K562 (cell line): ENCODE results near the gene ADPRM. TPM values are rescaled to one million over a fixed set of nuclear protein-coding genes. Genes with fewer than 3 reads are reported as not detected.

ENCODE experiments used
- ATAC-seq: fragments of 200-7000 bp; cut with Tn5 transposase; 3 replicates; pipeline ENCODE4 v1.9.1; 2020; ENCODE audit warnings: moderate library complexity
- BruUV-seq: library from RNA; stranded (reverse); fragments of 400-500 nt; replicated peaks from 2 replicates; lab custom pipeline; 2021; lab: Mats Ljungman, UMichigan
- CTCF ChIA-PET: fragments of 300-600 bp; formaldehyde crosslinking; extraction: SDS; loops from one replicate; lab custom pipeline; 2021; ENCODE audit warnings: low intra/inter-chr PET ratio; lab: Yijun Ruan, JAX
- POLR2A ChIA-PET: fragments of 300-600, 350-650 bp; sonication (Branson Sonifier 250); formaldehyde crosslinking; extraction: SDS; loops from one replicate; lab custom pipeline; 2021; ENCODE audit warnings: antibody characterized with exemption, inconsistent platforms; lab: Yijun Ruan, JAX
- DNase-seq, 4 experiments: peaks; one replicate each; pipeline versions ENCODE4 v3.0.0 to v3.0.0-alpha.2; 2011 to 2018; ENCODE audit warnings: low spot score in 3 of 4, mixed read lengths in 3 of 4; ENCODE audit errors: extremely low read depth in 1 of 4
- FAIRE-seq: peaks from 2 replicates; lab custom pipeline; 2011; peaks lifted over from hg19 to GRCh38; lab: Jason Lieb, UNC
- H2AFZ ChIP-seq: 2 replicates; pipeline ENCODE4 v1.6.0; 2011; ENCODE audit warnings: low read depth, low read length, control low read depth, inconsistent platforms
- H3K27ac ChIP-seq: fragments of 200-600 bp; 3 replicates; pipeline ENCODE4 v1.8.0; 2011; ENCODE audit warnings: low read depth, mild to moderate bottlenecking, control low read depth, inconsistent platforms, low read length, moderate library complexity, mixed read lengths; ENCODE audit errors: extremely low read depth
- H3K27me3 ChIP-seq, 2 experiments: fragments of 300-600 bp in 1 of 2; 2 replicates in 1 of 2; 3 replicates in 1 of 2; pipeline versions ENCODE4 v1.6.0 to v1.8.0; 2011; ENCODE audit warnings: inconsistent platforms in 2 of 2, low read length in 2 of 2, mild to moderate bottlenecking in 1 of 2, mixed read lengths in 1 of 2, moderate library complexity in 1 of 2; ENCODE audit not compliant: control insufficient read depth in 2 of 2, insufficient read depth in 2 of 2
- H3K36me3 ChIP-seq: fragments of 300-600 bp; 3 replicates; pipeline ENCODE4 v1.8.0; 2011; ENCODE audit warnings: mild to moderate bottlenecking, low read length, inconsistent platforms; ENCODE audit not compliant: control insufficient read depth, insufficient read depth
- H3K4me1 ChIP-seq, 2 experiments: fragments of 200-600 bp in 1 of 2; replicated peaks in 1 of 2; 2 replicates in 1 of 2; 3 replicates in 1 of 2; pipeline versions ENCODE4 v1.5.1 to v1.8.0; 2011; ENCODE audit warnings: inconsistent platforms in 2 of 2, low read length in 2 of 2, mild to moderate bottlenecking in 1 of 2, mixed read lengths in 1 of 2, moderate library complexity in 1 of 2; ENCODE audit not compliant: control insufficient read depth in 2 of 2, insufficient read depth in 2 of 2
- H3K4me2 ChIP-seq: 2 replicates; pipeline ENCODE4 v1.6.1; 2011; ENCODE audit warnings: low read length, control low read depth, inconsistent platforms, mixed read lengths; ENCODE audit not compliant: insufficient read depth
- H3K4me3 ChIP-seq: fragments of 200-600 bp; sonication (generic), shearing (Covaris generic); 2 replicates; pipeline ENCODE4 v1.5.1; 2016; ENCODE audit warnings: control low read depth, inconsistent platforms
- H3K79me2 ChIP-seq: fragments of 200-600 bp; 3 replicates; pipeline ENCODE4 v1.8.0; 2011; ENCODE audit warnings: low read length, inconsistent platforms; ENCODE audit not compliant: control insufficient read depth, insufficient read depth
- H3K9ac ChIP-seq, 2 experiments: 2 replicates each; pipeline versions ENCODE4 v1.6.0 to v1.6.1; 2011; ENCODE audit warnings: low read depth in 2 of 2, low read length in 2 of 2, control low read depth in 1 of 2, inconsistent platforms in 1 of 2, mild to moderate bottlenecking in 1 of 2, mixed read lengths in 1 of 2; ENCODE audit not compliant: insufficient read depth in 1 of 2
- H3K9me1 ChIP-seq: one replicate; pipeline ENCODE4 v1.6.0; 2011; ENCODE audit warnings: inconsistent platforms, mild to moderate bottlenecking, low read length, moderate library complexity; ENCODE audit not compliant: control insufficient read depth, insufficient read depth
- H3K9me3 ChIP-seq: replicated peaks from 2 replicates; pipeline ENCODE4 v1.5.1; 2011; ENCODE audit warnings: low read depth, low read length, inconsistent platforms; ENCODE audit not compliant: control insufficient read depth, insufficient read depth
- H4K20me1 ChIP-seq: replicated peaks from 2 replicates; pipeline ENCODE4 v1.6.1; 2011; ENCODE audit warnings: low read length, inconsistent platforms, mixed read lengths; ENCODE audit not compliant: control insufficient read depth, insufficient read depth
- CBFB ChIP-seq: sonication (generic); formaldehyde crosslinking; IDR thresholded peaks from 2 replicates; pipeline ENCODE4 v1.4.0; 2020; ENCODE audit warnings: mild to moderate bottlenecking, missing genetic modification reagents
- CREM ChIP-seq: IDR thresholded peaks from 2 replicates; pipeline ENCODE4 v1.6.1; 2014; ENCODE audit warnings: antibody characterized with exemption, low read depth
- ILK ChIP-seq: fragments of 450-650 bp; IDR thresholded peaks from 2 replicates; pipeline ENCODE4 v1.6.1; 2016; ENCODE audit warnings: missing genetic modification characterization, low read depth, mild to moderate bottlenecking, missing compliant biosample characterization, moderate library complexity, borderline replicate concordance
- KDM2B ChIP-seq: fragments of 250-450 bp; sonication (Bioruptor Pico); IDR thresholded peaks from 2 replicates; pipeline ENCODE4 v1.8.0; 2021; ENCODE audit warnings: mild to moderate bottlenecking, moderate library complexity
- KLF13 ChIP-seq: fragments of 450-650 bp; IDR thresholded peaks from 2 replicates; pipeline ENCODE4 v1.6.1; 2016; ENCODE audit warnings: missing genetic modification characterization, low read depth, mild to moderate bottlenecking, missing compliant biosample characterization, moderate library complexity, borderline replicate concordance
- LCOR ChIP-seq: sonication (generic); formaldehyde crosslinking; IDR thresholded peaks from 2 replicates; pipeline ENCODE4 v1.8.0; 2022; ENCODE audit warnings: mild to moderate bottlenecking, missing genetic modification reagents
- MBD2 ChIP-seq: sonication (generic); IDR thresholded peaks from 2 replicates; pipeline ENCODE4 v1.6.1; 2016; ENCODE audit warnings: low read depth, borderline replicate concordance
- MYC ChIP-seq, 2 experiments: fragments of 250-450 bp in 1 of 2; sonication (Bioruptor Pico) in 1 of 2; IDR thresholded peaks; 2 replicates each; pipeline versions ENCODE4 v1.5.1 to v1.6.1; 2012 to 2021; ENCODE audit warnings: low read depth in 2 of 2, borderline replicate concordance in 1 of 2, improper control_type of control experiment in 1 of 2, low read length in 1 of 2, mild to moderate bottlenecking in 1 of 2, moderate library complexity in 1 of 2
- ZC3H4 ChIP-seq: sonication (generic); formaldehyde crosslinking; IDR thresholded peaks from 2 replicates; pipeline ENCODE4 v1.9.0; 2021; ENCODE audit warnings: missing genetic modification reagents, borderline replicate concordance
- ZNF3 ChIP-seq: fragments of 250-450 bp; sonication (Bioruptor Pico); IDR thresholded peaks from 2 replicates; pipeline ENCODE4 v1.5.0; 2021; ENCODE audit warnings: mild to moderate bottlenecking, moderate library complexity
- ZNF75A ChIP-seq: fragments of 450-650 bp; formaldehyde crosslinking; IDR thresholded peaks from 2 replicates; pipeline ENCODE4 v1.4.0; 2020; ENCODE audit warnings: mild to moderate bottlenecking
- WGBS: fragments of 100-300 bp; shearing (Covaris generic); methylation state at CpG from one replicate; pipeline ENCODE4 v1.1.6; 2016; ENCODE audit warnings: low coverage, mixed read lengths; ENCODE audit not compliant: insufficient coverage; ENCODE audit errors: missing lambda C conversion rate; 5-methylcytosine and 5-hydroxymethylcytosine counted together
- in situ Hi-C: fragments of 300-500 bp; cut with MboI; formaldehyde crosslinking; loops from 4 replicates; pipeline ENCODE4 v1.15.0; 2018; ENCODE audit warnings: inconsistent platforms, mixed read lengths
- intact Hi-C: fragments of 100-400 bp; cut with micrococcal nuclease; formaldehyde crosslinking; loops from 2 replicates; pipeline ENCODE4 v1.14.2; 2022
- polyA plus RNA-seq, 8 experiments: library from polyadenylated mRNA; depleted of rRNA in 4 of 8; stranded (reverse) in 5 of 8; unstranded in 3 of 8; fragments of >200 nt; fragmentation: Nextera tagmentation in 2 of 8; fragmentation: Illumina TruSeq in 1 of 8; extraction: Ambion mirVana in 2 of 8; extraction: Trizol in 1 of 8; gene quantifications; 2 replicates each; pipeline versions ENCODE4 v1.2.1 to v1.2.3, GENCODE V29; 2011 to 2014; ENCODE audit warnings: inconsistent platforms in 1 of 8, missing spikeins in 1 of 8
- total RNA-seq, 7 experiments: library from RNA; depleted of rRNA in 6 of 7; stranded (reverse); fragments of >200 nt in 6 of 7; fragmentation: Illumina TruSeq in 2 of 7; extraction: Trizol in 2 of 7; gene quantifications; 2 replicates each; pipeline versions ENCODE4 v1.2.1 to v1.2.3, GENCODE V29; 2011 to 2021; ENCODE audit warnings: low replicate concordance in 1 of 7
- TF ChIP-seq, protein P1 (sequence below): fragments of 250-450 bp; sonication (Bioruptor Pico); IDR thresholded peaks from 2 replicates; pipeline ENCODE4 v1.8.0; 2021; ENCODE audit warnings: moderate library complexity, mild to moderate bottlenecking, inconsistent platforms
- TF ChIP-seq, protein P2 (sequence below): fragments of 450-650 bp; conservative IDR thresholded peaks from 2 replicates; pipeline ENCODE4 v1.6.1; 2016; ENCODE audit warnings: missing genetic modification characterization, low read depth, mild to moderate bottlenecking, control low read depth, missing compliant biosample characterization
- TF ChIP-seq, protein P3 (sequence below): fragments of 450-650 bp; formaldehyde crosslinking; IDR thresholded peaks from 2 replicates; pipeline ENCODE4 v1.4.0; 2020; ENCODE audit warnings: mild to moderate bottlenecking, moderate library complexity
- TF ChIP-seq, protein P4 (sequence below): fragments of 250-450 bp; sonication (Bioruptor Pico); IDR thresholded peaks from 2 replicates; pipeline ENCODE4 v1.8.0; 2021; ENCODE audit warnings: mild to moderate bottlenecking, moderate library complexity
- TF ChIP-seq, protein P5 (sequence below): sonication (generic); formaldehyde crosslinking; IDR thresholded peaks from 2 replicates; pipeline ENCODE4 v1.8.0; 2022; ENCODE audit warnings: missing genetic modification reagents, mild to moderate bottlenecking, borderline replicate concordance

Gene ADPRM
- total and polyA plus RNA-seq, 9 of the 15 experiments (the other 6 are each of a cell fraction or from before 2014, with no cell fraction given) = 4.7 to 17.6 (median 6.2) TPM

- CTCF ChIA-PET = no interaction called here
- intact Hi-C loops = no loop called here
- Histone ChIP-seq H3K27ac (no peak overlapping the region), H3K36me3 (no peaks in the 10 kb centered on the region), H3K9ac (no peak overlapping the region), H3K4me1 (no peaks in the 10 kb centered on the region), H4K20me1 (no peaks in the 10 kb centered on the region), H3K9me3 (no peaks in the 10 kb centered on the region), H3K27me3 (no peaks in the 10 kb centered on the region), H3K4me2 (no peak overlapping the region), H3K9me1 (no peaks in the 10 kb centered on the region), H3K4me3 (no peak overlapping the region), H2AFZ (no peak overlapping the region), H3K79me2 (no peaks in the 10 kb centered on the region)
- POLR2A ChIA-PET = no interaction called here
- in situ Hi-C loops = no loop called here
- no peak for ATAC-seq
- DNase-seq = no peak
- WGBS = 32% methylated on average over 3 of the region's 6 CpGs
- no TSS peak for BruUV-seq
- no peak for FAIRE-seq
- TF ChIP-seq ILK (tag) (no peak), CREM (no peak), ZNF3 (CRISPR knock-in tag) (no peak), LCOR (no peak), ZC3H4 (CRISPR knock-in tag) (no peak), KLF13 (tag) (no peak), KDM2B (no peak), MBD2 (no peak), CBFB (CRISPR knock-in tag) (no peak), ZNF75A (no peak), MYC (IDR thresholded peaks at IDR 0.05; ENCODE audit: low read depth, low read length) (no peak), MYC (CRISPR knock-in tag; IDR thresholded peaks at IDR 0.05; ENCODE audit: borderline replicate concordance, low read depth) (no peak)
- TF ChIP-seq, protein P1, sequence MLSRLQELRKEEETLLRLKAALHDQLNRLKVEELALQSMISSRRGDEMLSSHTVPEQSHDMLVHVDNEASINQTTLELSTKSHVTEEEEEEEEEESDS (CRISPR knock-in tag) = no peak
- TF ChIP-seq, protein P2, sequence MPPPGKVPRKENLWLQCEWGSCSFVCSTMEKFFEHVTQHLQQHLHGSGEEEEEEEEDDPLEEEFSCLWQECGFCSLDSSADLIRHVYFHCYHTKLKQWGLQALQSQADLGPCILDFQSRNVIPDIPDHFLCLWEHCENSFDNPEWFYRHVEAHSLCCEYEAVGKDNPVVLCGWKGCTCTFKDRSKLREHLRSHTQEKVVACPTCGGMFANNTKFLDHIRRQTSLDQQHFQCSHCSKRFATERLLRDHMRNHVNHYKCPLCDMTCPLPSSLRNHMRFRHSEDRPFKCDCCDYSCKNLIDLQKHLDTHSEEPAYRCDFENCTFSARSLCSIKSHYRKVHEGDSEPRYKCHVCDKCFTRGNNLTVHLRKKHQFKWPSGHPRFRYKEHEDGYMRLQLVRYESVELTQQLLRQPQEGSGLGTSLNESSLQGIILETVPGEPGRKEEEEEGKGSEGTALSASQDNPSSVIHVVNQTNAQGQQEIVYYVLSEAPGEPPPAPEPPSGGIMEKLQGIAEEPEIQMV (tag) = no peak
- TF ChIP-seq, protein P3, sequence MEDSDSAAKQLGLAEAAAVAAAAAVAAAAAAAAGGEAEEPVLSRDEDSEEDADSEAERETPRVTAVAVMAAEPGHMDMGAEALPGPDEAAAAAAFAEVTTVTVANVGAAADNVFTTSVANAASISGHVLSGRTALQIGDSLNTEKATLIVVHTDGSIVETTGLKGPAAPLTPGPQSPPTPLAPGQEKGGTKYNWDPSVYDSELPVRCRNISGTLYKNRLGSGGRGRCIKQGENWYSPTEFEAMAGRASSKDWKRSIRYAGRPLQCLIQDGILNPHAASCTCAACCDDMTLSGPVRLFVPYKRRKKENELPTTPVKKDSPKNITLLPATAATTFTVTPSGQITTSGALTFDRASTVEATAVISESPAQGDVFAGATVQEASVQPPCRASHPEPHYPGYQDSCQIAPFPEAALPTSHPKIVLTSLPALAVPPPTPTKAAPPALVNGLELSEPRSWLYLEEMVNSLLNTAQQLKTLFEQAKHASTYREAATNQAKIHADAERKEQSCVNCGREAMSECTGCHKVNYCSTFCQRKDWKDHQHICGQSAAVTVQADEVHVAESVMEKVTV (CRISPR knock-in tag) = no peak
- TF ChIP-seq, protein P4, sequence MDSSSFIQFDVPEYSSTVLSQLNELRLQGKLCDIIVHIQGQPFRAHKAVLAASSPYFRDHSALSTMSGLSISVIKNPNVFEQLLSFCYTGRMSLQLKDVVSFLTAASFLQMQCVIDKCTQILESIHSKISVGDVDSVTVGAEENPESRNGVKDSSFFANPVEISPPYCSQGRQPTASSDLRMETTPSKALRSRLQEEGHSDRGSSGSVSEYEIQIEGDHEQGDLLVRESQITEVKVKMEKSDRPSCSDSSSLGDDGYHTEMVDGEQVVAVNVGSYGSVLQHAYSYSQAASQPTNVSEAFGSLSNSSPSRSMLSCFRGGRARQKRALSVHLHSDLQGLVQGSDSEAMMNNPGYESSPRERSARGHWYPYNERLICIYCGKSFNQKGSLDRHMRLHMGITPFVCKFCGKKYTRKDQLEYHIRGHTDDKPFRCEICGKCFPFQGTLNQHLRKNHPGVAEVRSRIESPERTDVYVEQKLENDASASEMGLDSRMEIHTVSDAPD (CRISPR knock-in tag) = no peak
- TF ChIP-seq, protein P5, sequence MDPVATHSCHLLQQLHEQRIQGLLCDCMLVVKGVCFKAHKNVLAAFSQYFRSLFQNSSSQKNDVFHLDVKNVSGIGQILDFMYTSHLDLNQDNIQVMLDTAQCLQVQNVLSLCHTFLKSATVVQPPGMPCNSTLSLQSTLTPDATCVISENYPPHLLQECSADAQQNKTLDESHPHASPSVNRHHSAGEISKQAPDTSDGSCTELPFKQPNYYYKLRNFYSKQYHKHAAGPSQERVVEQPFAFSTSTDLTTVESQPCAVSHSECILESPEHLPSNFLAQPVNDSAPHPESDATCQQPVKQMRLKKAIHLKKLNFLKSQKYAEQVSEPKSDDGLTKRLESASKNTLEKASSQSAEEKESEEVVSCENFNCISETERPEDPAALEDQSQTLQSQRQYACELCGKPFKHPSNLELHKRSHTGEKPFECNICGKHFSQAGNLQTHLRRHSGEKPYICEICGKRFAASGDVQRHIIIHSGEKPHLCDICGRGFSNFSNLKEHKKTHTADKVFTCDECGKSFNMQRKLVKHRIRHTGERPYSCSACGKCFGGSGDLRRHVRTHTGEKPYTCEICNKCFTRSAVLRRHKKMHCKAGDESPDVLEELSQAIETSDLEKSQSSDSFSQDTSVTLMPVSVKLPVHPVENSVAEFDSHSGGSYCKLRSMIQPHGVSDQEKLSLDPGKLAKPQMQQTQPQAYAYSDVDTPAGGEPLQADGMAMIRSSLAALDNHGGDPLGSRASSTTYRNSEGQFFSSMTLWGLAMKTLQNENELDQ (CRISPR knock-in tag) = no peak
Measured at GRCh38 chr17:10663231-10663630, 34.2 kb upstream of the ADPRM start.
